Fibroblast of lung (primary cell): ENCODE measurements around the gene RHBDD3. TPM values are rescaled to one million over a fixed set of nuclear protein-coding genes. Genes with fewer than 3 reads are reported as not detected.

Source experiments
- DNase-seq, 2 donors: peaks; one replicate each; pipeline versions ENCODE4 v3.0.0 to v3.0.0-alpha.2; 2010; ENCODE audit warnings: low read depth in 2 of 2
- H2AFZ ChIP-seq: 2 replicates; pipeline ENCODE4 v1.5.1; 2012; ENCODE audit warnings: low read length, control low read depth, inconsistent platforms
- H3K27ac ChIP-seq: 2 replicates; pipeline ENCODE4 v1.5.1; 2011; ENCODE audit warnings: low read length, control low read depth; ENCODE audit not compliant: insufficient read depth
- H3K27me3 ChIP-seq: 2 replicates; pipeline ENCODE4 v1.5.1; 2011; ENCODE audit warnings: mild to moderate bottlenecking, low read length; ENCODE audit not compliant: control insufficient read depth, insufficient read depth
- H3K36me3 ChIP-seq: 2 replicates; pipeline ENCODE4 v1.5.1; 2011; ENCODE audit warnings: low read length; ENCODE audit not compliant: control insufficient read depth, insufficient read depth
- H3K4me1 ChIP-seq: 2 replicates; pipeline ENCODE4 v1.5.1; 2011; ENCODE audit warnings: low read length; ENCODE audit not compliant: control insufficient read depth, insufficient read depth; ENCODE audit errors: extremely low read depth
- H3K4me2 ChIP-seq: 2 replicates; pipeline ENCODE4 v1.5.1; 2011; ENCODE audit warnings: low read length, control low read depth; ENCODE audit not compliant: insufficient read depth; ENCODE audit errors: extremely low read depth
- H3K4me3 ChIP-seq, 4 experiments: fragments of 200-600 bp in 1 of 4; sonication (generic) in 1 of 4; replicated peaks in 1 of 4; 2 replicates each; pipeline ENCODE4 v1.5.1; 2011 to 2016; ENCODE audit warnings: low read length in 4 of 4, low read depth in 3 of 4, mild to moderate bottlenecking in 3 of 4, control low read depth in 2 of 4, inconsistent platforms in 1 of 4, mixed read lengths in 1 of 4; ENCODE audit not compliant: insufficient read depth in 1 of 4; ENCODE audit errors: control extremely low read depth in 1 of 4
- H3K79me2 ChIP-seq: 2 replicates; pipeline ENCODE4 v1.5.1; 2012; ENCODE audit warnings: mild to moderate bottlenecking, low read length, inconsistent platforms; ENCODE audit not compliant: control insufficient read depth, insufficient read depth
- H3K9ac ChIP-seq: 2 replicates; pipeline ENCODE4 v1.5.1; 2011; ENCODE audit warnings: mild to moderate bottlenecking, low read length, control low read depth; ENCODE audit not compliant: insufficient read depth
- H3K9me3 ChIP-seq: 2 replicates; pipeline ENCODE4 v1.5.1; 2012; ENCODE audit warnings: low read depth, low read length; ENCODE audit not compliant: control insufficient read depth, insufficient read depth
- H4K20me1 ChIP-seq: 2 replicates; pipeline ENCODE4 v1.5.1; 2011; ENCODE audit warnings: low read length; ENCODE audit not compliant: control insufficient read depth, insufficient read depth; ENCODE audit errors: extremely low read depth
- CTCF ChIP-seq, 2 donors: IDR thresholded peaks in 1 of 2; conservative IDR thresholded peaks in 1 of 2; 1 replicate in 1 of 2; 2 replicates in 1 of 2; pipeline ENCODE4 v1.5.1; 2011 to 2012; ENCODE audit warnings: low read length in 2 of 2, control low read depth in 1 of 2, inconsistent platforms in 1 of 2, low read depth in 1 of 2, mild to moderate bottlenecking in 1 of 2
- EZH2 ChIP-seq: IDR thresholded peaks from 2 replicates; pipeline ENCODE4 v1.5.1; 2012; ENCODE audit warnings: low read length, control low read depth, mild to moderate bottlenecking; ENCODE audit errors: missing control alignments
- polyA plus RNA-seq, 2 donors: library from polyadenylated mRNA; depleted of rRNA in 1 of 2; stranded (reverse) in 1 of 2; unstranded in 1 of 2; fragments of >200 nt; gene quantifications; 2 replicates each; pipeline ENCODE4 v1.2.1, GENCODE V29; 2011 to 2012; ENCODE audit warnings: missing spikeins in 1 of 2
- total RNA-seq: library from RNA; depleted of rRNA; stranded (reverse); fragments of >200 nt; gene quantifications from 2 replicates; pipeline ENCODE4 v1.2.1, GENCODE V29; 2014

The RHBDD3 gene
- total and polyA plus RNA-seq, 2 donors (not counting 1 experiment from before 2014, with no cell fraction given) = 7.2 to 20.6 TPM

- peak in 1 of 2 donors; percentile 15 for DNase-seq
- peaks cover 17% of the 10 kb centered on the region for H3K4me1 ChIP-seq
- H3K27ac ChIP-seq = peak overlapping the region; percentile 40
- H3K27me3 ChIP-seq = no peaks in the 10 kb centered on the region
- H3K4me2 ChIP-seq = peak overlapping the region; percentile 60
- H2AFZ ChIP-seq = no peak overlapping the region
- H4K20me1 ChIP-seq = no peaks in the 10 kb centered on the region
- TF ChIP-seq CTCF (conservative IDR thresholded peaks at IDR 0.05 in 1 of 2, IDR thresholded peaks at IDR 0.05 in 1 of 2; ENCODE audit: low read depth in 1 of 2, low read length in 2 of 2) (no peak), EZH2 (no peak)
- H3K9me3 ChIP-seq = no peaks in the 10 kb centered on the region
- peaks cover 14% of the 10 kb centered on the region for H3K79me2 ChIP-seq
- H3K9ac ChIP-seq = peak overlapping the region; percentile 67
- peak overlapping the region; percentile 54 to 89 (median 78) for H3K4me3 ChIP-seq
- H3K36me3 ChIP-seq = peaks cover 8% of the 10 kb centered on the region
Observed at GRCh38 chr22:29307596-29308147, 39.9 kb upstream of the RHBDD3 start.

GRCh38 chr22:29306835-29307595 is 39.2 kb upstream of the RHBDD3 start:
- DNase-seq = peak; percentile 70
- Histone ChIP-seq H3K4me1 (peaks cover 17% of the 10 kb centered on the region), H3K79me2 (peaks cover 14% of the 10 kb centered on the region), H3K27ac (peak overlapping the region; percentile 40), H3K9ac (peak overlapping the region; percentile 72), H3K9me3 (no peaks in the 10 kb centered on the region), H3K27me3 (no peaks in the 10 kb centered on the region), H3K36me3 (peaks cover 4% of the 10 kb centered on the region), H3K4me3 (peak overlapping the region; percentile 54 to 89 (median 79)), H2AFZ (peak overlapping the region; percentile 97), H4K20me1 (no peaks in the 10 kb centered on the region), H3K4me2 (peak overlapping the region; percentile 71)
- TF ChIP-seq CTCF (conservative IDR thresholded peaks at IDR 0.05 in 1 of 2, IDR thresholded peaks at IDR 0.05 in 1 of 2; ENCODE audit: low read depth in 1 of 2, low read length in 2 of 2) (no peak), EZH2 (no peak)

GRCh38 chr22:29306175-29306834 is 38.5 kb upstream of the RHBDD3 start, which contains the start of gene GAS2L1:
TSS of gene GAS2L1 (plus strand) at chr22:29306650. CDS start at chr22:29308106, 1,456 bp downstream.
- peak; percentile 80 for DNase-seq
- H3K4me3 ChIP-seq = peak within 1 kb of the TSS; percentile 54 to 89 (median 79)
- H3K36me3 ChIP-seq = peaks cover 2% of the 10 kb centered on the region
- H3K79me2 ChIP-seq = peaks cover 14% of the 10 kb centered on the region
- H3K9ac ChIP-seq = peak within 1 kb of the TSS; percentile 72
- no peaks in the 10 kb centered on the region for H4K20me1 ChIP-seq
- peaks cover 15% of the 10 kb centered on the region for H3K4me1 ChIP-seq
- peak within 1 kb of the TSS; percentile 97 for H2AFZ ChIP-seq
- no peaks in the 10 kb centered on the region for H3K27me3 ChIP-seq
- peak within 1 kb of the TSS; percentile 40 for H3K27ac ChIP-seq
- H3K9me3 ChIP-seq = no peaks in the 10 kb centered on the region
- TF ChIP-seq EZH2 (no peak), CTCF (conservative IDR thresholded peaks at IDR 0.05 in 1 of 2, IDR thresholded peaks at IDR 0.05 in 1 of 2; ENCODE audit: low read depth in 1 of 2, low read length in 2 of 2) (peak; percentile 43 to 64)
- H3K4me2 ChIP-seq = peak within 1 kb of the TSS; percentile 71
